GM21390 (cell line): Measurements from ENCODE around the gene ZNF318.
"Not testable (repeated sequence)": the region's sequence is repeated elsewhere in the genome, so short reads cannot be mapped to it uniquely, and the experiment has no call there.

ENCODE experiments used
- ATAC-seq: cut with Tn5 transposase; IDR thresholded peaks from one replicate; pipeline ENCODE4 v1.9.1; 2021; ENCODE audit not compliant: unreplicated experiment

Gene ZNF318

GRCh38 chr6:43303751-43304331 lies 65.6 kb downstream of the ZNF318 start:
- ATAC-seq, result no peak

- not testable (repeated sequence) for ATAC-seq
Observed at GRCh38 chr6:43303006-43303405, 66.4 kb downstream of the ZNF318 start.

- ATAC-seq, result no peak
Observed at GRCh38 chr6:43302126-43302525, 67.3 kb downstream of the ZNF318 start.

GRCh38 chr6:43301081-43301870 lies 68.2 kb downstream of the ZNF318 start:
- ATAC-seq, result no peak

- no peak for ATAC-seq
Observed at GRCh38 chr6:43299338-43300293, 69.8 kb downstream of the ZNF318 start.

- ATAC-seq, result no peak
Observed at GRCh38 chr6:43298565-43299337, 70.7 kb downstream of the ZNF318 start.

- no peak for ATAC-seq
Observed at GRCh38 chr6:43297644-43298564, 71.5 kb downstream of the ZNF318 start, which contains the start of gene SLC22A7. SLC22A7 (plus strand) TSS chr6:43298260; CDS start chr6:43298359, 99 bp downstream.

- ATAC-seq, result no peak
Observed at GRCh38 chr6:43296780-43297497, 72.5 kb downstream of the ZNF318 start.

- ATAC-seq, result no peak
Observed at GRCh38 chr6:43295456-43295855, 74.0 kb downstream of the ZNF318 start.

- no peak for ATAC-seq
Observed at GRCh38 chr6:43294536-43294935, 74.9 kb downstream of the ZNF318 start.

- no peak for ATAC-seq
Observed at GRCh38 chr6:43293698-43294097, 75.7 kb downstream of the ZNF318 start.

GRCh38 chr6:43292763-43293318 lies 76.6 kb downstream of the ZNF318 start:
- no peak for ATAC-seq

GRCh38 chr6:43292341-43292740 lies 77.1 kb downstream of the ZNF318 start:
- ATAC-seq, result no peak

GRCh38 chr6:43291708-43292107 lies 77.7 kb downstream of the ZNF318 start:
- no peak for ATAC-seq

- ATAC-seq, result no peak
Observed at GRCh38 chr6:43290905-43291355, 78.5 kb downstream of the ZNF318 start.

- no peak for ATAC-seq
Observed at GRCh38 chr6:43290339-43290904, 79.0 kb downstream of the ZNF318 start.

- ATAC-seq, result no peak
Observed at GRCh38 chr6:43287717-43288679, 81.4 kb downstream of the ZNF318 start.
